ENCODE measurements around the gene GBP2. TPM values are rescaled to one million over a fixed set of nuclear protein-coding genes. Genes with fewer than 3 reads are reported as not detected.

GBP2 gene, protein sequence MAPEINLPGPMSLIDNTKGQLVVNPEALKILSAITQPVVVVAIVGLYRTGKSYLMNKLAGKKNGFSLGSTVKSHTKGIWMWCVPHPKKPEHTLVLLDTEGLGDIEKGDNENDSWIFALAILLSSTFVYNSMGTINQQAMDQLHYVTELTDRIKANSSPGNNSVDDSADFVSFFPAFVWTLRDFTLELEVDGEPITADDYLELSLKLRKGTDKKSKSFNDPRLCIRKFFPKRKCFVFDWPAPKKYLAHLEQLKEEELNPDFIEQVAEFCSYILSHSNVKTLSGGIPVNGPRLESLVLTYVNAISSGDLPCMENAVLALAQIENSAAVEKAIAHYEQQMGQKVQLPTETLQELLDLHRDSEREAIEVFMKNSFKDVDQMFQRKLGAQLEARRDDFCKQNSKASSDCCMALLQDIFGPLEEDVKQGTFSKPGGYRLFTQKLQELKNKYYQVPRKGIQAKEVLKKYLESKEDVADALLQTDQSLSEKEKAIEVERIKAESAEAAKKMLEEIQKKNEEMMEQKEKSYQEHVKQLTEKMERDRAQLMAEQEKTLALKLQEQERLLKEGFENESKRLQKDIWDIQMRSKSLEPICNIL
- total RNA-seq (2014; rRNA removed; shearing (Covaris generic)): 16.2 and 22.2 TPM in 2 replicates

DNA sequence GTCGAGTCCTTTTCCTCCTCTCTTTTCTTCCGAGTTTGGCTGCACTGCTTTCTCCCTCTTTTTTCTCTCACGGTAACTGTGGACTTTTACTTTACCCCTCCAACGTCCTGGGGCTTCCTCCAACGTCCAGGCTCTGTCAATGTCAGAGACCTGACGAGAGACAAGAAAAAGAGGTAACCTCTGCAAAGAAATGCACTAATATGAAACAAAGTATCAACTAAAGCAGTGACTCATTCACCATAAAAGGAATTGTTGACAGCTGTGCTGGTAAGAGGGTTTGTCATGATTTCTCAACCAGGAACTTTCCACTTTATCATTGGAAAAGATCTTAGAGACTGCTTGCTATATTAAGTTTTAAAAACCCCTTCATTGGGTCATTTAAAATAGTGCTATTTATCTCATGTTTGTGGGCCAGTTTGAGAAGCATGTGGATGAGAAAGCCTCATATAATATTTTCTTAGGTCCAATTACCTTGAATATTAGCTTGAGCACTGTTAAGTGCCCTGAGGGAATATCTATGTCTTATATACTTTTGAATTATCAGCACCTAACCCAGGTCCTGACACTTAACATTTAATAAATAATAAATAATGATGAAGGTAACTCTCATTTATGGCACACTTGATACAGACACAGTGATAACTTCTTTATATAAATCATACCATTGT lies at the start of gene GBP2:
TSS of gene GBP2 (minus strand) at position 202 of the 668 bp plus-strand sequence. CDS start 4,148 bp downstream, outside the sequence.

DNA sequence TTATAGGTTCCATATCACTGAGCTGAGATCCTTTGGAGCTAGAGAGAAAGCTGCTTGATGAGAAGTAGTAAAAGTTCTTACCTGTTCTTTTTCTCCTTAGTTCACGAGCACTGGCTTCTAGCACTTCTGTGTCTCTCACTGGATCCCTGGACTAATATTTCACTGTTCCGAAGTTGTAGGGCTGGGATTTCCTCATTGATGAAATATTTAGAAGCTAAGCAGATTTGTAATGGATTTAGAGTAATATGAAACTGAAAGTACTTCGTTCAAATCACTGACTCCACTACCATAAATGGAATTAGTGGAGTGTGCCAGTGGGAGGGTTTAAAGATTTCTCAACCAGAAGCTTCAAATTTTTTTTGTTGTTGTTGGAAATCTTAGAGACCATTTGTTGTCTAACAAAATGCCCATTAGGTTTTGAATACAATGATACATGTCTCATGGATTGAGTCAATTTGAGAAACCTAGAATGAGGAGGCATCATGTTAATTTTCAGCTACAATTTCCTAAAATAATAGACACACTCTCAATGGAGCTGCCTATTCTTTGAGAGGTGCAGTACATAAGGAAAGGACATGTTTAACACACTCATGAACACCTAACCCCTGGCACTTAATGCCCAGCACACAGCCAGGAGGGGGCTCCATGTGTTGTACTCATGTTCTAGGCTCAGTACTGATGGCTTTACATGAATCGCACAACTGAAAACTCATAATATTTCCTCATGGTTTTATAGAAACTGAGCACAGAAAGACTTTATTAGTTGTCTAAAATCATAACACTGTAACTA lies 60.6 kb downstream of the GBP2 start, which contains the start of gene GBP1:
TSS of gene GBP1 (minus strand) at position 130 of the 790 bp plus-strand sequence. CDS start 1,974 bp downstream, outside the sequence.

Other genes with a start within 250 kb of the GBP2 start
- gene GTF2B, start 234.5 kb downstream of the GBP2 start, total RNA-seq (2014; rRNA removed; shearing (Covaris generic)): 26.4 and 31.7 TPM in 2 replicates
- 5.9 and 8.7 TPM in 2 replicates for gene KYAT3, start 133.5 kb downstream of the GBP2 start, total RNA-seq (2014; rRNA removed; shearing (Covaris generic))
- gene RBMXL1, start 133.5 kb downstream of the GBP2 start, total RNA-seq (2014; rRNA removed; shearing (Covaris generic)): 10.4 and 12.5 TPM in 2 replicates
- 1.1 and 2.0 TPM in 2 replicates for gene GBP3, start 103.2 kb downstream of the GBP2 start, total RNA-seq (2014; rRNA removed; shearing (Covaris generic))
- gene GBP1, start 60.9 kb downstream of the GBP2 start, total RNA-seq (2014; rRNA removed; shearing (Covaris generic)): 4.9 and 7.8 TPM in 2 replicates
- not detected in 2 replicates for gene GBP7, start 49.9 kb upstream of the GBP2 start, total RNA-seq (2014; rRNA removed; shearing (Covaris generic))
- gene GBP4, start 72.8 kb upstream of the GBP2 start, total RNA-seq (2014; rRNA removed; shearing (Covaris generic)): not detected in 2 replicates
- gene GBP5, start 146.7 kb upstream of the GBP2 start, total RNA-seq (2014; rRNA removed; shearing (Covaris generic)): not detected in 2 replicates
- gene GBP6, start 237.9 kb upstream of the GBP2 start, total RNA-seq (2014; rRNA removed; shearing (Covaris generic)): not detected in 2 replicates